ENCODE data around the gene CLSTN3.

The CLSTN3 gene

GRCh38 chr12:7152818-7153217 is 22.6 kb downstream of the CLSTN3 start:
- Histone ChIP-seq H3K4me1 (ENCODE audit: control insufficient read depth, insufficient read depth, low read length) (no peaks in the 10 kb centered on the region; the same call in 1 of the 2 replicates), H3K4me3 (ENCODE audit: low read depth, low read length) (no peak overlapping the region), H3K27ac (ENCODE audit: extremely low read depth, low read depth, low read length) (no peak overlapping the region), H3K36me3 (ENCODE audit: control insufficient read depth in 2 of 2, insufficient read depth in 1 of 2, low read length in 2 of 2) (peaks cover 3 to 82% of the 10 kb centered on the region in 2 experiments), H3K9me3 (ENCODE audit: control insufficient read depth, insufficient read depth, low read depth, low read length) (no peaks in the 10 kb centered on the region)
- TF ChIP-seq ZSCAN18 (tag by site-specific recombination; IDR thresholded peaks at IDR 0.05) (no peak), ZNF776 (tag by site-specific recombination; IDR thresholded peaks at IDR 0.05; ENCODE audit: borderline replicate concordance) (no peak), FEZF1 (tag by site-specific recombination; IDR thresholded peaks at IDR 0.05) (no peak)
- POLR2A ChIA-PET, result no interaction called here
- CTCF ChIA-PET, result interaction anchor here (0.6 to 4.0 kb wide), 6 partner anchors 8 to 190 kb away, joined by 4 to 35 read pairs (median 8); no protein-coding TSS in a partner anchor

- H3K27ac ChIP-seq (ENCODE audit: extremely low read depth, low read depth, low read length), result no peak overlapping the region
- ChIA-PET CTCF (interaction anchor here (0.6 to 4.0 kb wide), 9 partner anchors 9 to 218 kb away, joined by 3 to 35 read pairs (median 5); no protein-coding TSS in a partner anchor), POLR2A (no interaction called here)
- no peaks in the 10 kb centered on the region; the same call in 1 of the 2 replicates for H3K4me1 ChIP-seq (ENCODE audit: control insufficient read depth, insufficient read depth, low read length)
- H3K36me3 ChIP-seq (ENCODE audit: control insufficient read depth in 2 of 2, insufficient read depth in 1 of 2, low read length in 2 of 2), result peaks cover 3 to 73% of the 10 kb centered on the region in 2 experiments
- TF ChIP-seq KLF17 (tag by site-specific recombination; IDR thresholded peaks at IDR 0.05) (no peak), ZNF239 (tag by site-specific recombination; IDR thresholded peaks at IDR 0.05) (no peak), ZFP69B (tag by site-specific recombination; IDR thresholded peaks at IDR 0.05) (no peak), HOXD13 (CRISPR knock-in tag; IDR thresholded peaks at IDR 0.05; ENCODE audit: borderline replicate concordance) (no peak), ZNF624 (tag by site-specific recombination; IDR thresholded peaks at IDR 0.05) (no peak), ZNF558 (tag by site-specific recombination; IDR thresholded peaks at IDR 0.05) (no peak), ZNF621 (tag by site-specific recombination; IDR thresholded peaks at IDR 0.05) (no peak), KLF9 (tag by site-specific recombination; IDR thresholded peaks at IDR 0.05; ENCODE audit: low read depth) (no peak), ZNF776 (tag by site-specific recombination; IDR thresholded peaks at IDR 0.05; ENCODE audit: borderline replicate concordance) (no peak), TCF7L2 (IDR thresholded peaks at IDR 0.05; ENCODE audit: borderline replicate concordance, low read depth, low read length) (no peak), ZNF843 (tag by site-specific recombination; IDR thresholded peaks at IDR 0.05) (no peak)
- TF ChIP-seq, protein P1, sequence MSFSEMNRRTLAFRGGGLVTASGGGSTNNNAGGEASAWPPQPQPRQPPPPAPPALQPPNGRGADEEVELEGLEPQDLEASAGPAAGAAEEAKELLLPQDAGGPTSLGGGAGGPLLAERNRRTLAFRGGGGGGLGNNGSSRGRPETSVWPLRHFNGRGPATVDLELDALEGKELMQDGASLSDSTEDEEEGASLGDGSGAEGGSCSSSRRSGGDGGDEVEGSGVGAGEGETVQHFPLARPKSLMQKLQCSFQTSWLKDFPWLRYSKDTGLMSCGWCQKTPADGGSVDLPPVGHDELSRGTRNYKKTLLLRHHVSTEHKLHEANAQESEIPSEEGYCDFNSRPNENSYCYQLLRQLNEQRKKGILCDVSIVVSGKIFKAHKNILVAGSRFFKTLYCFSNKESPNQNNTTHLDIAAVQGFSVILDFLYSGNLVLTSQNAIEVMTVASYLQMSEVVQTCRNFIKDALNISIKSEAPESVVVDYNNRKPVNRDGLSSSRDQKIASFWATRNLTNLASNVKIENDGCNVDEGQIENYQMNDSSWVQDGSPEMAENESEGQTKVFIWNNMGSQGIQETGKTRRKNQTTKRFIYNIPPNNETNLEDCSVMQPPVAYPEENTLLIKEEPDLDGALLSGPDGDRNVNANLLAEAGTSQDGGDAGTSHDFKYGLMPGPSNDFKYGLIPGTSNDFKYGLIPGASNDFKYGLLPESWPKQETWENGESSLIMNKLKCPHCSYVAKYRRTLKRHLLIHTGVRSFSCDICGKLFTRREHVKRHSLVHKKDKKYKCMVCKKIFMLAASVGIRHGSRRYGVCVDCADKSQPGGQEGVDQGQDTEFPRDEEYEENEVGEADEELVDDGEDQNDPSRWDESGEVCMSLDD (tag by site-specific recombination; IDR thresholded peaks at IDR 0.05), result no peak
- TF ChIP-seq, protein P2, sequence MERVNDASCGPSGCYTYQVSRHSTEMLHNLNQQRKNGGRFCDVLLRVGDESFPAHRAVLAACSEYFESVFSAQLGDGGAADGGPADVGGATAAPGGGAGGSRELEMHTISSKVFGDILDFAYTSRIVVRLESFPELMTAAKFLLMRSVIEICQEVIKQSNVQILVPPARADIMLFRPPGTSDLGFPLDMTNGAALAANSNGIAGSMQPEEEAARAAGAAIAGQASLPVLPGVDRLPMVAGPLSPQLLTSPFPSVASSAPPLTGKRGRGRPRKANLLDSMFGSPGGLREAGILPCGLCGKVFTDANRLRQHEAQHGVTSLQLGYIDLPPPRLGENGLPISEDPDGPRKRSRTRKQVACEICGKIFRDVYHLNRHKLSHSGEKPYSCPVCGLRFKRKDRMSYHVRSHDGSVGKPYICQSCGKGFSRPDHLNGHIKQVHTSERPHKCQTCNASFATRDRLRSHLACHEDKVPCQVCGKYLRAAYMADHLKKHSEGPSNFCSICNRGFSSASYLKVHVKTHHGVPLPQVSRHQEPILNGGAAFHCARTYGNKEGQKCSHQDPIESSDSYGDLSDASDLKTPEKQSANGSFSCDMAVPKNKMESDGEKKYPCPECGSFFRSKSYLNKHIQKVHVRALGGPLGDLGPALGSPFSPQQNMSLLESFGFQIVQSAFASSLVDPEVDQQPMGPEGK (tag by site-specific recombination; IDR thresholded peaks at IDR 0.05), result no peak
- no peaks in the 10 kb centered on the region for H3K9me3 ChIP-seq (ENCODE audit: control insufficient read depth, insufficient read depth, low read depth, low read length)
- H3K4me3 ChIP-seq (ENCODE audit: low read depth, low read length), result no peak overlapping the region
Measured at GRCh38 chr12:7154042-7154441, 23.9 kb downstream of the CLSTN3 start.

All from HEK293 (cell line).